Measurements from ENCODE around the gene CCL11.
"Not testable (repeated sequence)": the region's sequence is repeated elsewhere in the genome, so short reads cannot be mapped to it uniquely, and the experiment has no call there.

The CCL11 gene

GRCh38 chr17:34308371-34308770 lies 22.8 kb downstream of the CCL11 start:
- peak; percentile 59 to 75 for DNase-seq

GRCh38 chr17:34311291-34311690 lies 25.7 kb downstream of the CCL11 start:
- DNase-seq, result no peak

GRCh38 chr17:34312080-34312479 lies 26.5 kb downstream of the CCL11 start:
- DNase-seq, result no peak

- no peak for DNase-seq
Observed at GRCh38 chr17:34313164-34313563, 27.6 kb downstream of the CCL11 start.

- DNase-seq, result peak; percentile 70 to 78
Observed at GRCh38 chr17:34314279-34314678, 28.7 kb downstream of the CCL11 start.

- DNase-seq, result peak; percentile 56 to 73
Observed at GRCh38 chr17:34318474-34318873, 32.9 kb downstream of the CCL11 start.

- no peak for DNase-seq
Observed at GRCh38 chr17:34319039-34319483, 33.5 kb downstream of the CCL11 start, which contains the start of gene CCL8. CCL8 (plus strand) TSS chr17:34319435; CDS start chr17:34319502, 67 bp downstream.

GRCh38 chr17:34321964-34322363 lies 36.4 kb downstream of the CCL11 start:
- no peak for DNase-seq

GRCh38 chr17:34327580-34327979 lies 42.0 kb downstream of the CCL11 start:
- not testable (repeated sequence) for DNase-seq

- DNase-seq, result no peak
Observed at GRCh38 chr17:34337701-34338100, 52.2 kb downstream of the CCL11 start.
